SK-N-SH (cell line): Measurements from ENCODE around the gene ATP1B1. TPM values are rescaled to one million over a fixed set of nuclear protein-coding genes. Genes with fewer than 3 reads are reported as not detected.

Experiments
- CTCF ChIA-PET: fragments of 300-600, 350-600 bp; formaldehyde crosslinking; extraction: SDS; loops from one replicate; lab custom pipeline; 2021; lab: Yijun Ruan, JAX
- POLR2A ChIA-PET: fragments of 350-600 bp; sonication (Branson Sonifier 250); formaldehyde crosslinking; extraction: SDS; loops from one replicate; lab custom pipeline; 2020; ENCODE audit warnings: antibody characterized with exemption, inconsistent platforms; lab: Yijun Ruan, JAX
- DNase-seq: peaks from one replicate; pipeline ENCODE4 v3.0.0; 2012
- H2AFZ ChIP-seq: fragments of 200-600 bp; sonication (generic); 2 replicates; pipeline ENCODE4 v1.8.1; 2016; ENCODE audit warnings: antibody characterized with exemption, mild to moderate bottlenecking, low read depth
- H3F3A ChIP-seq: fragments of 200-600 bp; sonication (generic); replicated peaks from 2 replicates; pipeline ENCODE3; 2016; ENCODE audit warnings: antibody characterized with exemption, mild to moderate bottlenecking; ENCODE audit not compliant: insufficient read depth
- H3K27ac ChIP-seq, 2 experiments: fragments of 200-500 bp in 1 of 2; fragments of 200-600 bp in 1 of 2; sonication (Bioruptor generic) in 1 of 2; sonication (generic), shearing (Covaris generic) in 1 of 2; 2 replicates each; pipeline versions ENCODE4 v1.5.1 to v1.6.1; 2014 to 2016; ENCODE audit warnings: low read depth in 2 of 2, inconsistent platforms in 1 of 2, low read length in 1 of 2, mild to moderate bottlenecking in 1 of 2, mixed read lengths in 1 of 2
- H3K27me3 ChIP-seq: fragments of 200-600 bp; sonication (generic), shearing (Covaris generic); 2 replicates; pipeline ENCODE4 v1.6.1; 2016; ENCODE audit warnings: mixed run types; ENCODE audit not compliant: insufficient read depth
- H3K36me3 ChIP-seq, 2 experiments: fragments of 200-500 bp in 1 of 2; fragments of 200-600 bp in 1 of 2; sonication (Bioruptor generic) in 1 of 2; sonication (generic) in 1 of 2; replicated peaks in 1 of 2; 2 replicates each; pipeline versions ENCODE3 to v1.5.1; 2014 to 2016; ENCODE audit warnings: low read length in 1 of 2, mild to moderate bottlenecking in 1 of 2; ENCODE audit not compliant: insufficient read depth in 2 of 2, control insufficient read depth in 1 of 2
- H3K4me1 ChIP-seq, 2 experiments: fragments of 200-500 bp in 1 of 2; fragments of 200-600 bp in 1 of 2; sonication (Bioruptor generic) in 1 of 2; sonication (generic), shearing (Covaris generic) in 1 of 2; 2 replicates each; pipeline versions ENCODE4 v1.5.1 to v1.6.1; 2014 to 2016; ENCODE audit warnings: low read depth in 1 of 2, low read length in 1 of 2, mixed run types in 1 of 2; ENCODE audit not compliant: insufficient read depth in 2 of 2, control insufficient read depth in 1 of 2
- H3K4me2 ChIP-seq: fragments of 200-600 bp; sonication (generic), shearing (Covaris generic); 2 replicates; pipeline ENCODE4 v1.6.1; 2017; ENCODE audit warnings: mixed run types
- H3K4me3 ChIP-seq, 2 experiments: fragments of 200-500 bp in 1 of 2; fragments of 200-600 bp in 1 of 2; sonication (Bioruptor generic) in 1 of 2; sonication (generic), shearing (Covaris generic) in 1 of 2; 2 replicates each; pipeline versions ENCODE4 v1.5.1 to v1.8.1; 2014 to 2016; ENCODE audit warnings: low read depth in 2 of 2, inconsistent platforms in 1 of 2, low read length in 1 of 2, mild to moderate bottlenecking in 1 of 2, mixed read lengths in 1 of 2, moderate library complexity in 1 of 2
- H3K79me2 ChIP-seq: fragments of 200-600 bp; sonication (generic); 2 replicates; pipeline ENCODE4 v1.8.1; 2017; ENCODE audit warnings: mild to moderate bottlenecking; ENCODE audit not compliant: insufficient read depth
- H3K9ac ChIP-seq: fragments of 200-600 bp; sonication (generic); 2 replicates; pipeline ENCODE4 v1.6.1; 2017; ENCODE audit warnings: mixed run types
- H3K9me2 ChIP-seq: fragments of 200-600 bp; sonication (generic); 2 replicates; pipeline ENCODE4 v1.6.1; 2017; ENCODE audit warnings: mixed run types
- H3K9me3 ChIP-seq: fragments of 200-600 bp; sonication (generic); 2 replicates; pipeline ENCODE4 v1.6.1; 2017; ENCODE audit warnings: mixed run types, mild to moderate bottlenecking, moderate library complexity
- H4K20me1 ChIP-seq: fragments of 200-600 bp; sonication (generic); 2 replicates; pipeline ENCODE4 v1.6.1; 2017; ENCODE audit warnings: mild to moderate bottlenecking, mixed run types; ENCODE audit not compliant: insufficient read depth
- CHD2 ChIP-seq: fragments of 150-350 bp; IDR thresholded peaks from 2 replicates; pipeline ENCODE4 v1.6.1; 2018; ENCODE audit warnings: low read length; ENCODE audit not compliant: partially characterized antibody
- ELF1 ChIP-seq: IDR thresholded peaks from 2 replicates; pipeline ENCODE4 v1.4.0; 2012
- EP300 ChIP-seq, 2 experiments: IDR thresholded peaks; 2 replicates each; pipeline versions ENCODE4 v1.4.0 to v1.6.1; 2012; ENCODE audit warnings: borderline replicate concordance in 1 of 2, low read depth in 1 of 2, low read length in 1 of 2
- EZH2phosphoT487 ChIP-seq: fragments of 200-600 bp; sonication (generic); IDR thresholded peaks from 2 replicates; pipeline ENCODE4 v1.6.1; 2017; ENCODE audit warnings: low read depth, mixed run types, mild to moderate bottlenecking, antibody characterized with exemption, moderate library complexity, borderline replicate concordance
- FOXM1 ChIP-seq: IDR thresholded peaks from 2 replicates; pipeline ENCODE4 v1.4.0; 2012; ENCODE audit warnings: low read depth, mild to moderate bottlenecking
- GABPA ChIP-seq: IDR thresholded peaks from 2 replicates; pipeline ENCODE4 v1.4.0; 2012; ENCODE audit warnings: low read depth, mild to moderate bottlenecking
- MXI1 ChIP-seq: IDR thresholded peaks from 2 replicates; pipeline ENCODE4 v1.6.1; 2012; ENCODE audit warnings: mild to moderate bottlenecking, low read depth, low read length, improper control_type of control experiment
- NFIC ChIP-seq: IDR thresholded peaks from 2 replicates; pipeline ENCODE4 v1.4.0; 2012; ENCODE audit warnings: borderline replicate concordance
- NRF1 ChIP-seq: IDR thresholded peaks from 2 replicates; pipeline ENCODE4 v1.6.1; 2012; ENCODE audit warnings: low read depth, mild to moderate bottlenecking, low read length
- RAD21 ChIP-seq: IDR thresholded peaks from 2 replicates; pipeline ENCODE4 v1.6.1; 2012; ENCODE audit warnings: mild to moderate bottlenecking, low read length
- RCOR1 ChIP-seq: fragments of 150-350 bp; IDR thresholded peaks from 2 replicates; pipeline ENCODE4 v1.6.1; 2017; ENCODE audit warnings: antibody characterized with exemption, low read length
- RXRA ChIP-seq: IDR thresholded peaks from 2 replicates; pipeline ENCODE4 v1.4.0; 2012; ENCODE audit warnings: low read depth, mild to moderate bottlenecking, borderline replicate concordance
- SIN3A ChIP-seq: IDR thresholded peaks from 2 replicates; pipeline ENCODE4 v1.6.1; 2012; ENCODE audit warnings: low read depth, mild to moderate bottlenecking, low read length, moderate library complexity, borderline replicate concordance
- SMC3 ChIP-seq: IDR thresholded peaks from 2 replicates; pipeline ENCODE4 v1.6.1; 2012; ENCODE audit warnings: low read depth, low read length, improper control_type of control experiment
- TAF1 ChIP-seq: IDR thresholded peaks from 2 replicates; pipeline ENCODE4 v1.6.1; 2012; ENCODE audit warnings: low read depth, mild to moderate bottlenecking, low read length, moderate library complexity, borderline replicate concordance
- TCF12 ChIP-seq: IDR thresholded peaks from 2 replicates; pipeline ENCODE4 v1.4.0; 2012
- TEAD4 ChIP-seq: IDR thresholded peaks from 2 replicates; pipeline ENCODE4 v1.4.0; 2012; ENCODE audit warnings: mild to moderate bottlenecking, borderline replicate concordance; ENCODE audit not compliant: insufficient read depth
- YY1 ChIP-seq: IDR thresholded peaks from 2 replicates; pipeline ENCODE4 v1.4.0; 2012; ENCODE audit warnings: low read depth, mild to moderate bottlenecking
- WGBS: methylation state at CpG from one replicate; pipeline ENCODE4 v1.1.6; 2017; ENCODE audit warnings: low lambda C conversion rate; 5-methylcytosine and 5-hydroxymethylcytosine counted together
- polyA plus RNA-seq, 3 experiments: library from polyadenylated mRNA; depleted of rRNA; stranded (reverse); fragments of >200 nt; gene quantifications; 2 replicates each; pipeline ENCODE4 v1.2.3, GENCODE V29; 2012
- TF ChIP-seq, protein P1 (sequence below): IDR thresholded peaks from 2 replicates; pipeline ENCODE4 v1.4.0; 2012; ENCODE audit warnings: low read depth, borderline replicate concordance
- TF ChIP-seq, protein P2 (sequence below): IDR thresholded peaks from 2 replicates; pipeline ENCODE4 v1.6.1; 2012; ENCODE audit warnings: mild to moderate bottlenecking, low read depth, low read length, moderate library complexity
- TF ChIP-seq, protein P3 (sequence below): IDR thresholded peaks from 2 replicates; pipeline ENCODE4; 2012
- TF ChIP-seq, protein P4 (sequence below): fragments of 200-600 bp; sonication (generic); IDR thresholded peaks from 2 replicates; pipeline ENCODE4 v1.6.1; 2017; ENCODE audit warnings: antibody characterized with exemption, mild to moderate bottlenecking, moderate library complexity

The ATP1B1 gene
- polyA plus RNA-seq, 1 of the 3 experiments (the other 2 are of a cell fraction): 49.5 TPM

DNA sequence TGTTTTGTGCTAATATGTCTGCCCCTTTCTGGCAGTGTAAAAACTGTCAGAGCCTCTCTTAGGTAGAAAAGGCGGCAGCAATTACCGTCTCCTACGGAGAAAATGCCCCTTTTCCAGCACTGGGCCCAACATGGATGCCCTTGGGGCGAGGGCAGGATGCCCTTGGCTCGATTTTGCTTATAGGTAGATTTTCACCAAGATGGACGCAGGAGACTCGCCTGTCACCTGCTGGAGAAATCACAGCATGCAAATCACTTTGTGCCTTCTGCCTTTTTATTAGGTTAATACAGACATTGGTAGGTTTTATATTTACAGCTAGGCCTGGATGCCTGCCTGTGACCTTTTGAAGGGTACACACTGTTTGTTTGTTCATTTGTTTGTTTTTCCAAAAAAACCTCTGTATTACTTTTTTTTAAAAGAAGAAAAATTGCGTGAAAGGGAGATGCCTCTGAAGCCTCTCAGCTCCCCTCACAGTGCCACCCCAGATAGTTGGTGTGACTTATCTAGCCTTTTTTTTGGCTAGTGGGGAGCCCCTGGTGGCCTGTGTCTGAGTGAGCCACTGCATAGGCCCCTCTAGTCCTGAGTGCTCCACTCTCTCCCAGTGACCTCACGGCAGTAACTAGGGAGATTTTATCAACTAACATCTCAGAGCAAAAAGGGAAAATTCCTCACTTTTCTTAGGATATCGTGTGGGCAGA is 2.5 kb downstream of the ATP1B1 start:
- peaks cover 22 to 60% of the 10 kb centered on the region in 2 experiments for H3K4me1 ChIP-seq
- H3K9ac ChIP-seq: peak overlapping the region; percentile 85
- no peaks in the 10 kb centered on the region for H3K9me3 ChIP-seq
- H3K79me2 ChIP-seq: peaks cover 68% of the 10 kb centered on the region
- ChIA-PET CTCF (interaction anchor here (0.7 to 8.9 kb wide), 15 partner anchors 10 to 509 kb away, joined by 3 to 92 read pairs (median 3); no protein-coding TSS in a partner anchor), POLR2A (interaction anchor here (0.6 to 1.6 kb wide), 2 partner anchors 22 to 239 kb away, joined by 3 to 4 read pairs; no protein-coding TSS in a partner anchor)
- TF ChIP-seq, protein P1, sequence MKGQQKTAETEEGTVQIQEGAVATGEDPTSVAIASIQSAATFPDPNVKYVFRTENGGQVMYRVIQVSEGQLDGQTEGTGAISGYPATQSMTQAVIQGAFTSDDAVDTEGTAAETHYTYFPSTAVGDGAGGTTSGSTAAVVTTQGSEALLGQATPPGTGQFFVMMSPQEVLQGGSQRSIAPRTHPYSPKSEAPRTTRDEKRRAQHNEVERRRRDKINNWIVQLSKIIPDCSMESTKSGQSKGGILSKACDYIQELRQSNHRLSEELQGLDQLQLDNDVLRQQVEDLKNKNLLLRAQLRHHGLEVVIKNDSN: no peak
- TF ChIP-seq NRF1 (no peak), RXRA (no peak), GABPA (no peak), TAF1 (no peak), RAD21 (peak; percentile 49; the same call in 1 of the 2 replicates), YY1 (no peak; the same call in 1 of the 2 replicates), RCOR1 (0 out of 2 replicates have a peak, but pooled peaks have one; percentile 26), ELF1 (no peak), TEAD4 (no peak), EZH2phosphoT487 (no peak), CHD2 (no peak), SMC3 (peak; percentile 16; the same call in 1 of the 2 replicates), TCF12 (no peak), NFIC (no peak), FOXM1 (no peak), SIN3A (no peak), MXI1 (no peak), EP300 (IDR thresholded peaks at IDR 0.05; ENCODE audit: borderline replicate concordance in 1 of 2, low read depth in 1 of 2, low read length in 1 of 2) (peak in 1 of 2 experiments; percentile 13; a peak in 1 of 4 replicates)
- TF ChIP-seq, protein P2, sequence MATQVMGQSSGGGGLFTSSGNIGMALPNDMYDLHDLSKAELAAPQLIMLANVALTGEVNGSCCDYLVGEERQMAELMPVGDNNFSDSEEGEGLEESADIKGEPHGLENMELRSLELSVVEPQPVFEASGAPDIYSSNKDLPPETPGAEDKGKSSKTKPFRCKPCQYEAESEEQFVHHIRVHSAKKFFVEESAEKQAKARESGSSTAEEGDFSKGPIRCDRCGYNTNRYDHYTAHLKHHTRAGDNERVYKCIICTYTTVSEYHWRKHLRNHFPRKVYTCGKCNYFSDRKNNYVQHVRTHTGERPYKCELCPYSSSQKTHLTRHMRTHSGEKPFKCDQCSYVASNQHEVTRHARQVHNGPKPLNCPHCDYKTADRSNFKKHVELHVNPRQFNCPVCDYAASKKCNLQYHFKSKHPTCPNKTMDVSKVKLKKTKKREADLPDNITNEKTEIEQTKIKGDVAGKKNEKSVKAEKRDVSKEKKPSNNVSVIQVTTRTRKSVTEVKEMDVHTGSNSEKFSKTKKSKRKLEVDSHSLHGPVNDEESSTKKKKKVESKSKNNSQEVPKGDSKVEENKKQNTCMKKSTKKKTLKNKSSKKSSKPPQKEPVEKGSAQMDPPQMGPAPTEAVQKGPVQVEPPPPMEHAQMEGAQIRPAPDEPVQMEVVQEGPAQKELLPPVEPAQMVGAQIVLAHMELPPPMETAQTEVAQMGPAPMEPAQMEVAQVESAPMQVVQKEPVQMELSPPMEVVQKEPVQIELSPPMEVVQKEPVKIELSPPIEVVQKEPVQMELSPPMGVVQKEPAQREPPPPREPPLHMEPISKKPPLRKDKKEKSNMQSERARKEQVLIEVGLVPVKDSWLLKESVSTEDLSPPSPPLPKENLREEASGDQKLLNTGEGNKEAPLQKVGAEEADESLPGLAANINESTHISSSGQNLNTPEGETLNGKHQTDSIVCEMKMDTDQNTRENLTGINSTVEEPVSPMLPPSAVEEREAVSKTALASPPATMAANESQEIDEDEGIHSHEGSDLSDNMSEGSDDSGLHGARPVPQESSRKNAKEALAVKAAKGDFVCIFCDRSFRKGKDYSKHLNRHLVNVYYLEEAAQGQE: no peak
- TF ChIP-seq, protein P3, sequence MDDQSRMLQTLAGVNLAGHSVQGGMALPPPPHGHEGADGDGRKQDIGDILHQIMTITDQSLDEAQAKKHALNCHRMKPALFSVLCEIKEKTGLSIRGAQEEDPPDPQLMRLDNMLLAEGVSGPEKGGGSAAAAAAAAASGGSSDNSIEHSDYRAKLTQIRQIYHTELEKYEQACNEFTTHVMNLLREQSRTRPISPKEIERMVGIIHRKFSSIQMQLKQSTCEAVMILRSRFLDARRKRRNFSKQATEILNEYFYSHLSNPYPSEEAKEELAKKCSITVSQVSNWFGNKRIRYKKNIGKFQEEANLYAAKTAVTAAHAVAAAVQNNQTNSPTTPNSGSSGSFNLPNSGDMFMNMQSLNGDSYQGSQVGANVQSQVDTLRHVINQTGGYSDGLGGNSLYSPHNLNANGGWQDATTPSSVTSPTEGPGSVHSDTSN: no peak
- TF ChIP-seq, protein P4, sequence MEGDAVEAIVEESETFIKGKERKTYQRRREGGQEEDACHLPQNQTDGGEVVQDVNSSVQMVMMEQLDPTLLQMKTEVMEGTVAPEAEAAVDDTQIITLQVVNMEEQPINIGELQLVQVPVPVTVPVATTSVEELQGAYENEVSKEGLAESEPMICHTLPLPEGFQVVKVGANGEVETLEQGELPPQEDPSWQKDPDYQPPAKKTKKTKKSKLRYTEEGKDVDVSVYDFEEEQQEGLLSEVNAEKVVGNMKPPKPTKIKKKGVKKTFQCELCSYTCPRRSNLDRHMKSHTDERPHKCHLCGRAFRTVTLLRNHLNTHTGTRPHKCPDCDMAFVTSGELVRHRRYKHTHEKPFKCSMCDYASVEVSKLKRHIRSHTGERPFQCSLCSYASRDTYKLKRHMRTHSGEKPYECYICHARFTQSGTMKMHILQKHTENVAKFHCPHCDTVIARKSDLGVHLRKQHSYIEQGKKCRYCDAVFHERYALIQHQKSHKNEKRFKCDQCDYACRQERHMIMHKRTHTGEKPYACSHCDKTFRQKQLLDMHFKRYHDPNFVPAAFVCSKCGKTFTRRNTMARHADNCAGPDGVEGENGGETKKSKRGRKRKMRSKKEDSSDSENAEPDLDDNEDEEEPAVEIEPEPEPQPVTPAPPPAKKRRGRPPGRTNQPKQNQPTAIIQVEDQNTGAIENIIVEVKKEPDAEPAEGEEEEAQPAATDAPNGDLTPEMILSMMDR: peak; percentile 61
- peaks cover 33% of the 10 kb centered on the region for H3F3A ChIP-seq
- H3K36me3 ChIP-seq: peaks cover 24 to 25% of the 10 kb centered on the region in 2 experiments
- H3K9me2 ChIP-seq: no peaks in the 10 kb centered on the region
- no peaks in the 10 kb centered on the region for H4K20me1 ChIP-seq
- DNase-seq: peak; percentile 60
- H3K27ac ChIP-seq: peak overlapping the region; percentile 95 to 97
- H2AFZ ChIP-seq: no peak overlapping the region
- WGBS: 36% methylated on average over 10 of the region's 10 CpGs
- H3K4me3 ChIP-seq: peak overlapping the region; percentile 84 to 85
- H3K4me2 ChIP-seq: peak overlapping the region; percentile 81
- H3K27me3 ChIP-seq: no peaks in the 10 kb centered on the region
